HG03139 (cell line): ENCODE results near the gene RNF215.
"Not testable (repeated sequence)": the region's sequence is repeated elsewhere in the genome, so short reads cannot be mapped to it uniquely, and the experiment has no call there.

Source experiments
- ATAC-seq: cut with Tn5 transposase; IDR thresholded peaks from one replicate; pipeline ENCODE4 v1.9.1; 2021; ENCODE audit not compliant: unreplicated experiment

The RNF215 gene

GRCh38 chr22:30421695-30422480 is 34.7 kb upstream of the RNF215 start:
- ATAC-seq, result no peak

GRCh38 chr22:30420347-30421125 is 33.3 kb upstream of the RNF215 start:
- ATAC-seq, result no peak

DNA sequence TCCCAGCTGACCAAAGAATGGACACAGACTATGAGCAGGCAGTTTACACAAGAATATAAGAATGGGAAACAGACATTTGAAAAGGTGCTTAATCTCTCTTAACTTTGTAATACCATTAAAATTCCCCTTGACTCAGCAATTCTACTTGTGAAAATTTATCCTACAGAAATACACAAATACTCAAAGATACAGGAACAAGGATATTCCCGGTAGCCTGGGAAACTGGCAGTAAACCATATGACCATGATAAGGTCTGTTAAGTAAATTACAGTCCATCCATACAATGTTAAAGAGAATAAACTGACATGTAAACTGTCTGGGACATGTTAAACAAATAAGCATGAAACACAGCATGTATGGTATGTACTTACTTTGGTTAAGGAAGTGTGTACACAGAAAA is 29.6 kb upstream of the RNF215 start:
- ATAC-seq, result no peak

DNA sequence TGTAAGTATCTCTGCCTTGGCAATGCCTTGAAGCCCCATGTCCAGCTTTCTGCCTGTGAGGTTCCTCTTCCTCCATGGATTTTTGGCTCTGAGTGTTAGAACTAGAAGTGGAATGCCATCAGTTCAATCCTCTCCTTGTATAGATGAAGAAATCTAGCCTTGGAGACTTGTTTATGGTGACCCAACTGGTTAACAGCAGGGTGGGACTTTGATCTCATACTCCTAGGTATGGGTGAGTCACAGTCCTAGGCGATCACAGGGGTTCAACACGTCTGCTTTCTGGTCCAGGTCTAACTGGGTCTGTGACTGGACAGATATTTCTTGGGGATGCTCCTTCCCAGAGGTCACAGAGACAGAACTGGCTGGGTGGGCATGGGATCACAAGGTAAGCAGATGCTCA is 29.2 kb upstream of the RNF215 start:
- ATAC-seq, result no peak

DNA sequence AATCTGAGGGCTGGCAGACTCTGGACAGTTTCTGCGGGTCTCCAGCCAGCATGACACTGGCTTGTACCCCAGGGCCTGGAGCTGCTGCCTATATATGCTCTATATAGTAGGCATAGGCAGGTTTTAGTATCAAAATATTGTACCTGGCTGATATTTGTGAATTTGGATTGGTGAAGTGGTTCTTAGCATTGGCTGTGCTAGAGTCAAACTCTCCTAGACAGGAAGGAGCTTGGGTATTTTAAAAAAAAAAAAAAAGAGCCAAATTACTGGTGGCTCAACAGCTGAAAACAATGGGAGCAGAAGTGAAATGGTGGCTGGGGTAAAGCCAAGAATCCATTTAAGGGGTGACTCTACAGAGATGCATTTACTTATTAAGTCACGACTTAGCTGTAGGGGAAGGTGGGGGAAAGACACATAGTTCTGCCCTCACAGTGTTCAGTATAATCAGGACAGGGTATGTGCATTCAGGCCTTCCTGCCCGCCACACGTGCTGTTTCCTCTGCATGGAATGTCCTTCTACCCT is 27.4 kb upstream of the RNF215 start:
- no peak for ATAC-seq

DNA sequence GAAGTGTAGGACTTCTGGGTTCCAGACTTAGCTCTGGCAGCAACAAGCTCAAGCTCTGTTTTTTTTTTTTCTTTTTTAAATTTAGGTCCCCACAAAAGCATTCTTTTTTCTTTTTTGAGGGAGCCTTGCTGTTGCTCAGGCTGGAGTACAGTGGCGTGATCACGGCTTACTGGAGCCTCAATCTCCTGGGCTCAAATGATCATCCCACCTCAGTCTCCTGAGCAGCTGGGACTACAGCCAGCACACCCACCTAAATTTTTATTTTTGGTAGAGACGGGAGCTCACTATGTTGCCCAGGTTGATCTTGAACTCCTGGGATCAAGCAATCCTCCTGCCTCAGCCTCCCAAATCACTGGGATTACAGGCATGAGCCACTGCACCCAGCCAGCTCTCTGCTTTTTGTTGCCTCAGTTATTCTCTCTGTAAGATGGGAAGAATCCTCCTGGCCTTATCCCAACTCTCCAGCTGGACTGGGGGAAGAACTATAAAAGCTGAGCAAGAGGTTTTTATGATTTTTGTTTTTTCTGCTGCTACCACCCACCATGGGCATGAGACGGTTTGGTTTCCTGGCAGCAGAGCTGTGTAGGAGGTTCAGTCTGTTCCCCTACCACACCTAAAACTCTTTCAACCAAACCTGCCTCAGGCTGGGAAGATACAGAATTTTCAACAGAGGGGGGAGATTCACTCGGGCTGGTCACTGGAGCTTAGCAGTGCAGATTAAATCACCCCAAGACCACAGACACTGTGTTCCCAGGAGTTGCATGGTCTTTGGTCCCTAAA is 26.7 kb upstream of the RNF215 start:
- ATAC-seq, result no peak

GRCh38 chr22:30413001-30413400 is 25.8 kb upstream of the RNF215 start:
- no peak for ATAC-seq

DNA sequence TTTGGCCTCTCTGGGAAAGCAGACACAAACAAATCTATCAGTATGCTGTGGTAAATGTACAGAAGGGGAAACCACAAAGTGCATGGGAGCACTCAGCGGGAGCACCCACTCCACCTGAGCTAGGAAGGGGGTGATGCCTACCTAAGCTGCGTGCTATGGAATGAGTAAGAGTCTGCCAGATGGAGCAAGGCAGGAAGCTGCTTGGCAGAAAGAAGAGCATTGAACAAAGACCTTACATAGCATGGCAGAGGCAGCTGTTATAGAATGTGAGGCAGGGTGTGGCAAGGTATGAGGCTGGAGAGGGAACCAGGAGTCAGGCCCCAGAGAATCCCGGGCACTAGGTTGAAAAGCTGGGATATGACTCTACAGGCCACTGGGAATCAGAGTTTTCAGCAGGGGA is 24.6 kb upstream of the RNF215 start:
- ATAC-seq, result no peak

GRCh38 chr22:30408388-30409102 is 21.3 kb upstream of the RNF215 start:
- no peak for ATAC-seq

DNA sequence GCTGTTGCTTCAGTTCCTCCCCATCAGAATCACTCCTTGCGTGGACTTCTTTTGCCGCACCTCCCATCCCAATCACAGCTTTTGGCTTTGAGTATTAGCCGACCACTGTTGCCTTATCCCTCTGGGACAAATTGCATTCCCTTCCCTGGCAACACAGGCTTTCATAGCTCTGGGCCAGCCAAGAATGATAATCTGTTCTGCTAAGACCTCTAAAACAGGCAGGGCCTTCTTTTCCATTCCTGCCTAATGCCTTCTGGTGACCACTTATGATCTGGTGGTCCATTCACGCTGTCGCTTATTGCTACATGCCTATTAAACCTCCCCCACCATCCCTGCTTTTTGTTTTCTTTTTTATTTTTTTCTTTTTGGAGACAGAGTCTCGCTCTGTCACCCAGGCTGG is 19.2 kb upstream of the RNF215 start:
- ATAC-seq, result no peak

DNA sequence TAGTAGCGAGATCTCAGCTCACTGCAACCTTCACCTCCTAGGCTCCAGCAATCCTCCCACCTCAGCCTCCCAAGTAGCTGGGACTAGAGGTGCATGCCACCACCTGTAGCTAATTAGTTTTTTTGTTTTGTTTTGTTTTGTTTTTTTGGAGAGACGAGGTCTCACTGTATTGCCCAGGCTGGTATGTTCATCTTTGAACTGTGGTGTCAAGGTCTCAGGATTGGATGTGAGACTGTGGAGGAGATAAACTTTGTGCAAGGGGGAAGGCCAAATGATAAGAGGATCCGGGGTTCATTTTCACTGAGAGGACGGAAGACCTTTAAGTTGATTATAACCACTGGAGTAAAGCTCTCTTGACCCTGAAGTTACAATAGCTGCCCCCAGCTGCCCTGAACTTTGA is 18.5 kb upstream of the RNF215 start:
- no peak for ATAC-seq

GRCh38 chr22:30404307-30404706 is 17.1 kb upstream of the RNF215 start:
- ATAC-seq, result no peak

DNA sequence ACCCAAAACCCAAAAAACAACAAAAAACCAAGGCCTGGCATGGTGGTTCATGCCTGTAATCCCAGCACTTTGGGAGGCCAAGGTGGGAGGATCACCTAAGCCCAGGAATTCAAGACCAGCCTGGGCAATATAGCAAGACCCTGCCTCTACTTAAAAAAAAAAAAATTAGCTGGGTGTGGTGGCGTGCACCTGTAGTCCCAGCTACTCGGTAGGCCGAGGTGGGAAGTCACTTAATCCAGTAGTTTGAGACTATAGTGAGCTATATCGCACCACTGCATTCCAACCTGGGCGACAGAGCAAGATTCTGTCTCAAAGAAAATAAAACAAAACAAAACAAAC is 15.5 kb upstream of the RNF215 start:
- ATAC-seq, result not testable (repeated sequence)

DNA sequence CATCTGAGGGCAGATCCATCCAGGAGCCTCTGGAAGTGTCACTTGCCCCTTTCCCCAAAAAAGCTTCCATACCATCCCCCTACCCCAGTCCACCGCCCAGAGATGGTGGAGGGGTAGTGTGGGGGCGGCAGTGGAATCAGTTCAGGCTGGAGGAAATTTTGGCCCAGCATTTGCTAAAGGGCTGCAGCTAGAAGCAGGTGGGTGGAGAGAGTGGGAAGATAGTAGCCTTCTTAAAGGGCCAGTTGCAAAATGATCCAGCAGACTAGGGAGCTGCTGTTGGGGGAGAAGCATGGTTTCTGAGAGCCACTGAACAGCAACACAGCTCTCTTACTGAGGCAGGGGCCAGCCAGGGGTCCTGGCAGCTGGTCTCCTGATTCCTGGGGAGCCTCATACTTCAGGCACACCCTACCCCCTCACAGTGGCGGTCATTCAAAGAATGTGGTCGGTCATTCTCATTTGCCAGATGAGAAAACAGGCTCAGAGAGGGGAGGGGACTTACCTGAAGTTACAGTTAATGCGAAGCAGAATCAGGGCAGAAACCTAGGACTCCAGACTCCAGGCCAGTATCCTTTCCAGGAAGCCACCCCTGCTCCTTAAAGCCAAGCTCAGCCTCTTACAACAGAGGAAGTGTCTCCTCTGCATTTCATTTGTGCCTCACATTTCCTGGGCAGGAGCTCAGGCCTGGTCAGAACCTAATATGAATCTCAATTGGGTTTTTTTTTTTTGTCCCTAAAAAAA is 15.0 kb upstream of the RNF215 start:
- ATAC-seq, result no peak

GRCh38 chr22:30401024-30401423 is 13.8 kb upstream of the RNF215 start:
- ATAC-seq, result not testable (repeated sequence)

DNA sequence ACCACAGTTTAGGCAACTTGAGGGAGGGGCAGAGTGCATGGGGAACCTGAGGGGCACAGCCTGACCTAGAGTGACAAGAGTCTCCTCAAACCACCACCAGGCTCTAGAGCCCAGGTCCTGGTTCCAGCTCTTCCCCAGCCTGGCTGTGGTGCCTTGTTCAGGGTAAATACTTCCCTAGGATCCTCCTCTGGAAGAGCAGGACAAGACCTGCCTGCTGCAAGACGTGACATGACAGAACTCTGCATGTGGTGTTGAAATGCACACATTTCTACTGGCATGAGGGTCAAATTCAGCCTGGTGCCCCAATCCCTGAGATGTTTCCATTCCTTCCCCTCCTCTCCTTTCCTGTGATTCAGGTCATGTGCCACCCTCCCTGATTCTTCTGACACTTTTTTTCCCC is 12.9 kb upstream of the RNF215 start:
- ATAC-seq, result no peak

DNA sequence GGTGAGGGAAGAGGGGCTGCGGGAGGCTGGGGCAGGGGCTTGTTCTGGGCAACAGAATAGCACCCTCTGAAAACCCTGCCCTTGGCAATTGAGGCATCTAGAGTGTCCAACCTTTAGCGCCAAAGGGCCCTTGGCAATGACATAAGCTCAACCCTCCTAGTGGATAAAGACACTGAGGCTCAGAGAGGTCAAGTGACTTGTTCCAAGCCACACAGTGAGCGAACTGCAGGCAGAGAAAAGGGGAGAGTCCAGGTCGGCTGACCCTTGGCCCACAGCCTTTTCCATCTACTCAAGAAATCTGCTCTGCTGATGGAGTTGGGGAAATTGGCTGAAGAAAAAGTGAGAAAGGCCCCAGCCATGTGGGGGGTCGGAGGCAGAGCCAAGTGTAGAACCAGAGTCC is 12.5 kb upstream of the RNF215 start:
- ATAC-seq, result no peak

DNA sequence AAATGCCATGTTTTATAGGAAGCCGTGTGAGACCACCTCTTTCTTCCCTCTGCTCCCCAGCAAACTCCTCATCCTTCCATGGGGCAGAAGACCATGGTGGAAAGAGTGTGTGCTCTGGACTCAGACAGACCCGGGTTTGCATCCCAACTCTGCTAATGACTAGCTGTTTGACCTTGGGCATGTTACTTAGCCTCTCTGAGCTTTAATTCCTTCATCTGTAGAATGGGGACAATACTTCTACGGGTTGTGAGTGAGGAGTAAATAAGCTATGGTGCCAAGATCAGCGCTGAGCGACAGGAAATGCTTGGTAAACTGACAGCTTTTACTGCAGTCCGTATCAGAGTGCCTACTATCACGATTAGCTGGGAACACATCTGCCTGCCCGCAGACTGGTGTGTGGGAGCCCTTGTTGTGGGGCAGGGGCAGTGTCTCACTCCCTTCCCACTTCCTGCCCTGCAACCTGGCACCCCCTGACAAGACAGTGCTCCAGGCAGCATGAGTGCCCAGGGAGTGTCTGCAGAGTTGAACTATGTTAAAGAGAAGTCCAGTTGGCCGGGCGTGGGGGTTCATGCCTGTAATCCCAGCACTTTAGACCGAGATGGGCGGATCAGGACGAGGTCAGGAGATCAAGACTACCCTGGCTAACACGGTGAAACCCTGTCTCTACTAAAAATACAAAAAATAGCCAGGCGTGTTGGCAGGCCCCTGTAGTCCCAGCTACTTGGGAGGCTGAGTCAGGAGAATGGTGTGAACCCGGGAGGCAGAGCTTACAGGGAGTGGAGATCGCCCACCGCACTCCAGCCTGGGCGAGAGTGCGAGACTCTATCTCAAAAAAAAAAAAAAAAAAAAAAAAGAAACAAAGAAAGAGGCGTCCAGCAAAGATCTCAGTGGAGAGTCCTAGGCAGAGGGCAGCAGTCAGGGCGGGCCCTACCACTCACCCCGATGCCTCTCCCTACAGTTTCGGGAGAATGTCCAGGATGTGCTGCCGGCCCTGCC is 11.8 kb upstream of the RNF215 start:
- ATAC-seq, result no peak
